Measurements from ENCODE around the gene CA5B. TPM values are rescaled to one million over a fixed set of nuclear protein-coding genes. Genes with fewer than 3 reads are reported as not detected.

The CA5B gene
- total and polyA plus RNA-seq, 2 of the 8 experiments (the other 6 are each of a cell fraction or from before 2014, with no cell fraction given), result 3.3 to 8.6 TPM

DNA sequence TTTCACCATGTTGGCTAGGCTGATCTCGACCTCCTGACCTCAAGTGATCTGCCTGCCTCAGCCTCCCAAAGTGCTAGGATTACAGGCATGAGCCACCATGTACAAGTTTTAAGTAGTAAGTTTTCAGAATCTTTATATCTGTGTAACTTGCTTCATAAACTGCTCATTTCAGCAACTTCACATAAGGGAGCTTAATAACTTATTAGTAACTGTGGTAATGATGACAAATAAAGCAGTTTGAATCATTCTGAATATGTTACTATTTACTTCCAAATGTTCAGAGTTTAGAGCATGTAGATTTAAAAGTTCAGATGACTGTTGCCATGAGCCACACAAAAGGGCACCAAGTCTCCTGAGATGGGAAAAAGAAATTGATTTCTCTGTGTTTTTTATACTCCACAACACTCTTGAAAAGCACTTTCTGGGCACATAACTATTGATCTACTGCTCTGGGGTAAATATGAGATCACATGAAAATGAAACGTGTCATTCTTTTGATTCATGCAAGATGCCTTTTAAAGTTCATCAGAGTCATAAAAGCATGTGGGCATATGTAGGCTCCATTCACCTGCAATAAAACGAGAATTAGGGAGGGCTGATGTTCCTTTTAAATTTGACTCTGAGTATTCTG is 14.1 kb upstream of the CA5B start:
- Histone ChIP-seq H3K56ac (replicated peaks; ENCODE audit: insufficient read length, low read depth, low read length) (no peak overlapping the region), H2BK120ac (replicated peaks; ENCODE audit: low read depth, low read length) (no peak overlapping the region), H3K4me3 (ENCODE audit: extremely low read depth in 1 of 4, insufficient read depth in 2 of 4, low read depth in 3 of 4, low read length in 4 of 4) (no peak overlapping the region), H2AFZ (ENCODE audit: low read length) (no peak overlapping the region), H2BK5ac (ENCODE audit: low read depth, low read length) (no peak overlapping the region), H4K91ac (replicated peaks; ENCODE audit: insufficient read length, low read length) (no peak overlapping the region), H2BK15ac (ENCODE audit: low read length) (no peak overlapping the region), H4K8ac (ENCODE audit: extremely low read depth, insufficient read depth, low read length) (no peak overlapping the region), H4K20me1 (replicated peaks in 1 of 2; ENCODE audit: control insufficient read depth in 1 of 2, insufficient read depth in 2 of 2, low read length in 2 of 2) (no peaks in the 10 kb centered on the region), H2BK12ac (ENCODE audit: low read depth, low read length) (no peak overlapping the region), H3K18ac (ENCODE audit: extremely low read depth, low read length) (no peak overlapping the region), H3K79me1 (ENCODE audit: low read depth, low read length) (no peaks in the 10 kb centered on the region), H3K4me1 (replicated peaks in 1 of 4; ENCODE audit: control insufficient read depth in 3 of 4, insufficient read depth in 4 of 4, low read length in 3 of 4) (peaks cover 0 to 2% (median 0%) of the 10 kb centered on the region in 4 experiments; a peak in 2 of 7 replicates), H3K27me3 (replicated peaks in 1 of 4; ENCODE audit: control insufficient read depth in 3 of 4, extremely low read depth in 1 of 4, insufficient read depth in 3 of 4, low read length in 3 of 4) (no peaks in the 10 kb centered on the region), H3K79me2 (ENCODE audit: control insufficient read depth in 1 of 2, insufficient read depth in 2 of 2, low read length in 2 of 2) (no peaks in the 10 kb centered on the region), H3K4ac (replicated peaks; ENCODE audit: insufficient read length, low read depth, low read length) (no peak overlapping the region), H3K4me2 (ENCODE audit: insufficient read depth in 1 of 2, low read depth in 2 of 2, low read length in 2 of 2) (no peak overlapping the region), H2AK5ac (ENCODE audit: low read depth, low read length) (no peak overlapping the region), H3K14ac (ENCODE audit: insufficient read length) (no peak overlapping the region), H3K27ac (ENCODE audit: low read depth, low read length) (no peak overlapping the region), H4K5ac (ENCODE audit: insufficient read length, low read depth, low read length) (no peak overlapping the region), H3K9me3 (ENCODE audit: insufficient read depth in 2 of 2, low read depth in 1 of 2, low read length in 1 of 2) (no peaks in the 10 kb centered on the region), H2BK20ac (ENCODE audit: low read length) (no peak overlapping the region), H3K9ac (replicated peaks in 1 of 4; ENCODE audit: extremely low read depth in 1 of 4, low read depth in 3 of 4, low read length in 3 of 4) (no peak overlapping the region), H3K23ac (ENCODE audit: insufficient read length) (no peak overlapping the region), H3K23me2 (ENCODE audit: low read depth, low read length) (no peaks in the 10 kb centered on the region), H3K36me3 (ENCODE audit: control insufficient read depth in 2 of 4, insufficient read depth in 4 of 4, low read length in 3 of 4) (no peaks in the 10 kb centered on the region)
- 88% methylated on average over 3 of the region's 3 CpGs; no CpG with 5 or more reads in 1 of the 2 experiments for WGBS, 2 experiments (ENCODE audit: extremely low coverage in 1 of 2, insufficient coverage in 1 of 2, insufficient read length in 1 of 2, insufficient replicate concordance in 2 of 2, low coverage in 1 of 2, low lambda C conversion rate in 2 of 2, missing lambda C conversion rate in 1 of 2)
- FAIRE-seq (no peak), DNase-seq (ENCODE audit: low read depth in 1 of 2, low spot score in 2 of 2) (no peak)
- ChIA-PET CTCF (ENCODE audit: partially characterized antibody) (no interaction called here), POLR2A (ENCODE audit: partially characterized antibody) (no interaction called here)
- TF ChIP-seq HDAC6 (IDR thresholded peaks at IDR 0.05; ENCODE audit: low read depth, low read length) (no peak), CBX5 (IDR thresholded peaks at IDR 0.05; ENCODE audit: low read depth, low read length) (no peak), POLR2AphosphoS5 (IDR thresholded peaks at IDR 0.05; ENCODE audit: low read depth, low read length) (no peak), TEAD4 (IDR thresholded peaks at IDR 0.05; ENCODE audit: low read depth, low read length) (no peak), ZNF274 (IDR thresholded peaks at IDR 0.05; ENCODE audit: borderline replicate concordance, extremely low read depth, low read length) (no peak), HDAC2 (IDR thresholded peaks at IDR 0.05; ENCODE audit: borderline replicate concordance in 1 of 2, low read depth in 2 of 2, low read length in 2 of 2) (no peak), CEBPB (IDR thresholded peaks at IDR 0.05; ENCODE audit: low read depth, low read length) (no peak), SIX5 (IDR thresholded peaks at IDR 0.05; ENCODE audit: low read depth, low read length) (no peak), NRF1 (IDR thresholded peaks at IDR 0.05; ENCODE audit: low read depth, low read length) (no peak), JUND (IDR thresholded peaks at IDR 0.05; ENCODE audit: low read length) (no peak), SP2 (IDR thresholded peaks at IDR 0.05; ENCODE audit: low read length) (no peak)
- TF ChIP-seq, protein P1, sequence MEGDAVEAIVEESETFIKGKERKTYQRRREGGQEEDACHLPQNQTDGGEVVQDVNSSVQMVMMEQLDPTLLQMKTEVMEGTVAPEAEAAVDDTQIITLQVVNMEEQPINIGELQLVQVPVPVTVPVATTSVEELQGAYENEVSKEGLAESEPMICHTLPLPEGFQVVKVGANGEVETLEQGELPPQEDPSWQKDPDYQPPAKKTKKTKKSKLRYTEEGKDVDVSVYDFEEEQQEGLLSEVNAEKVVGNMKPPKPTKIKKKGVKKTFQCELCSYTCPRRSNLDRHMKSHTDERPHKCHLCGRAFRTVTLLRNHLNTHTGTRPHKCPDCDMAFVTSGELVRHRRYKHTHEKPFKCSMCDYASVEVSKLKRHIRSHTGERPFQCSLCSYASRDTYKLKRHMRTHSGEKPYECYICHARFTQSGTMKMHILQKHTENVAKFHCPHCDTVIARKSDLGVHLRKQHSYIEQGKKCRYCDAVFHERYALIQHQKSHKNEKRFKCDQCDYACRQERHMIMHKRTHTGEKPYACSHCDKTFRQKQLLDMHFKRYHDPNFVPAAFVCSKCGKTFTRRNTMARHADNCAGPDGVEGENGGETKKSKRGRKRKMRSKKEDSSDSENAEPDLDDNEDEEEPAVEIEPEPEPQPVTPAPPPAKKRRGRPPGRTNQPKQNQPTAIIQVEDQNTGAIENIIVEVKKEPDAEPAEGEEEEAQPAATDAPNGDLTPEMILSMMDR (IDR thresholded peaks at IDR 0.05; ENCODE audit: control extremely low read depth in 1 of 3, insufficient read depth in 1 of 3, low read depth in 1 of 3, low read length in 3 of 3), result no peak
